ENCODE results near the gene MUS81. TPM values are rescaled to one million over a fixed set of nuclear protein-coding genes. Genes with fewer than 3 reads are reported as not detected.

The MUS81 gene
- polyA plus RNA-seq, 2 of the 4 experiments (the other 2 are of a cell fraction): 27.8 to 33.4 TPM

DNA sequence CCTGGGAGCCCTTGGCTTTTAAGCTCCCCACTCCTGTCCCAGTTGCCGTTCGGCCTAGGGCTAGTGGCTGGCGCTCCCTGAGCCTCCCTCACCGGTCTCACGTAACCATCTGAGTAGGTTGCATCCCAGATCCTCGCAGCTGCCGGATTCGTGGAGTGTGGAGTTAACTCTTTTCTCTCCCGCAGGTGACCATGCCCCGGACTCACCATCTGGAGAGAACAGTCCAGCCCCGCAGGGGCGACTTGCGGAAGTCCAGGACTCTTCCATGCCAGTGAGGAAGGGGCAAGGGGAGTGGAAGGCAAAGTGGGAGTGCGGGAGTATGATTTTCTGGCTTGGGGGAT, 902 bp downstream of the MUS81 start:
- Histone ChIP-seq H3K4me3 (peak overlapping the region; percentile 70), H3K4me1 (peaks cover 12% of the 10 kb centered on the region), H3K9me3 (no peaks in the 10 kb centered on the region), H3K27ac (peak overlapping the region; percentile 88 to 96), H3K4me2 (peak overlapping the region; percentile 87)
- FAIRE-seq (no peak), ATAC-seq (no peak), DNase-seq (ENCODE audit: low read depth in 1 of 2, low spot score in 1 of 2) (no peak)
- POLR2A ChIA-PET: interaction anchor here (1.1 to 2.6 kb wide), 4 partner anchors 9 to 217 kb away, joined by 3 to 14 read pairs (median 7); no protein-coding TSS in a partner anchor
- CTCF ChIA-PET: interaction anchor here (0.8 to 7.6 kb wide), 16 partner anchors 9 to 319 kb away, joined by 3 to 195 read pairs (median 6); partner anchors contain the start of genes CCDC85B, CTSW, EFEMP2 and FIBP
- 11% methylated on average over 13 of the region's 14 CpGs for WGBS (ENCODE audit: missing lambda C conversion rate)
- TF ChIP-seq POLR2A (IDR thresholded peaks at IDR 0.05; ENCODE audit: low read length): no peak

DNA sequence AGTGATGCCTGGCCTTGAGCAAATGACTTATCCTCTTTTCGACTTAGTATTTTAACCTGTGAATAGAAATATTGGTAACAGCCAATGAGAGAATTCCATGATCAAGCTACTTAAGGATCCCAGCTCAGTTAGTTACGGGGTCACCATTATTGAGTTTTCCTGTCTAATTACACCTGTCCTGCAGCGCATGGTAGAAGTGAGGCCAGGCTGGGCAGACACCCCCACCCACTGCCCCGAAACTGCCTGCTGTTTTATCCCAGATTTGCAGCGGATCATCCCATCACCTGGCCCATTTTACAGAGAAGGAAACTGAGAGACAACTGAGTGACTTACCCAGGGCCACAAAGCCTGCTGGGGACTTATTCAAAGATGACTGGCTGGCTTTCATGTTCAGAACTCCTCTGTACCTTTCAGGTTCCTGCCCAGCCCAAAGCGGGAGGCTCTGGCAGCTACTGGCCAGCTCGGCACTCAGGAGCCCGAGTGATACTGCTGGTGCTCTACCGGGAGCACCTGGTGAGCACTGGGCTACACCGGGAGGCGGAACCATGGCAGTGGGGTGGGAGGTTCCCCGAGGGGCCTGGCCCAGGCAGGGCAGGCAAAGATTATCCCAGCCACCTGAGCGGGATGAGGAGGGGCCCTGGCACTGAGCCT, 1.4 kb downstream of the MUS81 start:
- TF ChIP-seq EHMT2 (IDR thresholded peaks at IDR 0.05; ENCODE audit: low read depth) (no peak), RFX5 (IDR thresholded peaks at IDR 0.05) (no peak), PHF8 (IDR thresholded peaks at IDR 0.05; ENCODE audit: borderline replicate concordance, low read depth) (no peak), HES2 (IDR thresholded peaks at IDR 0.05) (no peak), POLR2A (IDR thresholded peaks at IDR 0.05; ENCODE audit: low read length) (no peak), ZNF302 (CRISPR knock-in tag; IDR thresholded peaks at IDR 0.05) (no peak), MAFK (IDR thresholded peaks at IDR 0.05; ENCODE audit: partially characterized antibody) (no peak)
- TF ChIP-seq, protein P1, sequence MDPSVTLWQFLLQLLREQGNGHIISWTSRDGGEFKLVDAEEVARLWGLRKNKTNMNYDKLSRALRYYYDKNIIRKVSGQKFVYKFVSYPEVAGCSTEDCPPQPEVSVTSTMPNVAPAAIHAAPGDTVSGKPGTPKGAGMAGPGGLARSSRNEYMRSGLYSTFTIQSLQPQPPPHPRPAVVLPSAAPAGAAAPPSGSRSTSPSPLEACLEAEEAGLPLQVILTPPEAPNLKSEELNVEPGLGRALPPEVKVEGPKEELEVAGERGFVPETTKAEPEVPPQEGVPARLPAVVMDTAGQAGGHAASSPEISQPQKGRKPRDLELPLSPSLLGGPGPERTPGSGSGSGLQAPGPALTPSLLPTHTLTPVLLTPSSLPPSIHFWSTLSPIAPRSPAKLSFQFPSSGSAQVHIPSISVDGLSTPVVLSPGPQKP (IDR thresholded peaks at IDR 0.05; ENCODE audit: low read depth, low read length): no peak
- FAIRE-seq (no peak), DNase-seq (ENCODE audit: low read depth in 1 of 2, low spot score in 1 of 2) (no peak), ATAC-seq (no peak)
- no peaks in the 10 kb centered on the region for H3K9me3 ChIP-seq
- H3K4me1 ChIP-seq: peaks cover 10% of the 10 kb centered on the region
- peak overlapping the region; percentile 88 to 96 for H3K27ac ChIP-seq
- peak overlapping the region; percentile 87 for H3K4me2 ChIP-seq
- POLR2A ChIA-PET: interaction anchor here (1.9 to 2.6 kb wide), 2 partner anchors 10 to 12 kb away, joined by 4 to 14 read pairs; no protein-coding TSS in a partner anchor
- WGBS (ENCODE audit: missing lambda C conversion rate): 76% methylated on average over 13 of the region's 13 CpGs
- CTCF ChIA-PET: interaction anchor here (0.8 to 7.6 kb wide), 14 partner anchors 8 to 319 kb away, joined by 3 to 195 read pairs (median 5); partner anchors contain the start of genes CCDC85B, CTSW, EFEMP2 and FIBP
- peak overlapping the region; percentile 70 for H3K4me3 ChIP-seq

DNA sequence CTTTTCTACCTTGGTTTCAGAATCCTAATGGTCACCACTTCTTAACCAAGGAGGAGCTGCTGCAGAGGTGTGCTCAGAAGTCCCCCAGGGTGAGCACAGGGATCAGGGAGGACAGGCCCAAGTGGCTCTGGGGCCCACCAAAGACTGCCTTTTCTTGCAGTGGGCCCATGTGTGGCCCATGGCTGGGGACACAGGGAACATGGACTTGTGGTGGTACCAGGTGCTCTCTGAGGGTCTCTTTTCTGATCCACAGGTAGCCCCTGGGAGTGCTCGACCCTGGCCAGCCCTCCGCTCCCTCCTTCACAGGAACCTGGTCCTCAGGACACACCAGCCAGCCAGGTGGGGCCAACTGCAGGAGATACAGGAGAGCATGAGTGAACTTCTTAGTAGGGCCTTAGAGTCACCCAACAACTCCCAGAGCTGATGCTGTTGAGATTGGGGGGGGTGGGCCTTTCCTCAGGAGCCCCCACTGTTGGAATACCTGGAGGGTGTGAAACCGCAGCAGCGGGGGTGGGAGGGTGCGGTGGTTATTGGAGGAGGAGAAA, 2.0 kb downstream of the MUS81 start:
- ChIA-PET CTCF (interaction anchor here (0.8 to 7.6 kb wide), 8 partner anchors 7 to 160 kb away, joined by 3 to 195 read pairs (median 4); partner anchors contain the start of genes CCDC85B, CTSW, EFEMP2 and FIBP), POLR2A (interaction anchor here (1.3 kb wide), 1 partner anchor 28 kb away, joined by 4 read pairs; the partner anchor contains the start of gene CCDC85B)
- ATAC-seq (no peak), FAIRE-seq (no peak), DNase-seq (ENCODE audit: low read depth in 1 of 2, low spot score in 1 of 2) (no peak)
- Histone ChIP-seq H3K4me2 (peak overlapping the region; percentile 87), H3K4me3 (no peak overlapping the region; the same call in 2 of the 3 replicates), H3K27ac (peak overlapping the region in 1 of 2 experiments; percentile 96; a peak in 3 of 6 replicates), H3K4me1 (peaks cover 10% of the 10 kb centered on the region), H3K9me3 (no peaks in the 10 kb centered on the region)
- 100% methylated on average over 5 of the region's 5 CpGs for WGBS (ENCODE audit: missing lambda C conversion rate)
- no peak for TF ChIP-seq ATOH8 (CRISPR knock-in tag; IDR thresholded peaks at IDR 0.05; ENCODE audit: low read depth)
- no peak for TF ChIP-seq GATA3 (IDR thresholded peaks at IDR 0.05; ENCODE audit: borderline replicate concordance)
- TF ChIP-seq ESRRA (IDR thresholded peaks at IDR 0.05; ENCODE audit: borderline replicate concordance, low read length): no peak
- no peak for TF ChIP-seq JUN (IDR thresholded peaks at IDR 0.05)
- TF ChIP-seq HEYL (CRISPR knock-in tag; IDR thresholded peaks at IDR 0.05): no peak
- TF ChIP-seq FOSL2 (IDR thresholded peaks at IDR 0.05): no peak
- no peak for TF ChIP-seq FOSL2 (CRISPR knock-in tag; IDR thresholded peaks at IDR 0.05)
- no peak for TF ChIP-seq RFX5 (IDR thresholded peaks at IDR 0.05)
- TF ChIP-seq JUNB (IDR thresholded peaks at IDR 0.05): no peak
- no peak for TF ChIP-seq KDM1A (IDR thresholded peaks at IDR 0.05; ENCODE audit: low read depth)
- TF ChIP-seq RNF2 (IDR thresholded peaks at IDR 0.05; ENCODE audit: borderline replicate concordance, low read depth): no peak
